Osteocyte (in vitro differentiated cells): ENCODE measurements around the gene RASSF4. TPM values are rescaled to one million over a fixed set of nuclear protein-coding genes. Genes with fewer than 3 reads are reported as not detected.
A peak's percentile ranks its signal among the peaks of the same experiment; 100 is the strongest.

Source experiments
- DNase-seq: peaks from one replicate; pipeline ENCODE4 v3.0.0; 2021; ENCODE audit warnings: mixed read lengths; ENCODE audit not compliant: unreplicated experiment; ENCODE audit errors: extremely low spot score
- H3K27ac Mint-ChIP-seq: one replicate; pipeline ENCODE4 v1.8.0; 2021; ENCODE audit warnings: mild to moderate bottlenecking, mixed read lengths; ENCODE audit not compliant: unreplicated experiment
- H3K27me3 Mint-ChIP-seq: one replicate; pipeline ENCODE4 v1.8.0; 2021; ENCODE audit warnings: mixed read lengths; ENCODE audit not compliant: unreplicated experiment
- H3K36me3 Mint-ChIP-seq: one replicate; pipeline ENCODE4 v1.8.0; 2021; ENCODE audit warnings: mixed read lengths; ENCODE audit not compliant: unreplicated experiment
- H3K4me1 Mint-ChIP-seq: one replicate; pipeline ENCODE4 v1.8.0; 2021; ENCODE audit warnings: mixed read lengths; ENCODE audit not compliant: unreplicated experiment
- H3K4me3 Mint-ChIP-seq: one replicate; pipeline ENCODE4 v1.8.0; 2021; ENCODE audit warnings: mild to moderate bottlenecking, moderate library complexity, mixed read lengths; ENCODE audit not compliant: unreplicated experiment
- H3K9me3 Mint-ChIP-seq: one replicate; pipeline ENCODE4 v1.8.0; 2021; ENCODE audit warnings: mixed read lengths; ENCODE audit not compliant: unreplicated experiment
- CTCF ChIP-seq: fragments of 200-600 bp; sonication (generic); IDR thresholded peaks from 2 replicates; pipeline ENCODE4 v1.5.0; 2021; ENCODE audit warnings: antibody characterized with exemption, mild to moderate bottlenecking, moderate library complexity
- total RNA-seq: library from RNA; stranded (reverse); gene quantifications from 2 replicates; pipeline ENCODE4 v1.2.1, GENCODE V29; 2021

Gene RASSF4
- total RNA-seq, 1 donor from 2014 or later: 11.8 TPM

GRCh38 chr10:44981172-44982113 is 21.8 kb downstream of the RASSF4 start:
- Mint-ChIP-seq H3K27ac (peak overlapping the region; percentile 97), H3K4me1 (peaks cover 72% of the 10 kb centered on the region), H3K4me3 (no peak overlapping the region), H3K36me3 (peaks cover 5% of the 10 kb centered on the region), H3K27me3 (no peaks in the 10 kb centered on the region), H3K9me3 (no peaks in the 10 kb centered on the region)
- TF ChIP-seq CTCF: no peak
- DNase-seq: no peak

GRCh38 chr10:44982114-44982460 is 22.5 kb downstream of the RASSF4 start:
- H3K4me3 Mint-ChIP-seq: no peak overlapping the region
- peaks cover 3% of the 10 kb centered on the region for H3K36me3 Mint-ChIP-seq
- TF ChIP-seq CTCF: no peak
- peak overlapping the region; percentile 97 for H3K27ac Mint-ChIP-seq
- no peak for DNase-seq
- H3K9me3 Mint-ChIP-seq: no peaks in the 10 kb centered on the region
- H3K27me3 Mint-ChIP-seq: no peaks in the 10 kb centered on the region
- peaks cover 69% of the 10 kb centered on the region for H3K4me1 Mint-ChIP-seq

- H3K4me3 Mint-ChIP-seq: no peak overlapping the region
These were observed 22.9 kb downstream of the RASSF4 start for GRCh38 chr10:44982496-44982895.

GRCh38 chr10:44983066-44983894 is 23.7 kb downstream of the RASSF4 start:
- peaks cover 61% of the 10 kb centered on the region for H3K4me1 Mint-ChIP-seq
- H3K27me3 Mint-ChIP-seq: no peaks in the 10 kb centered on the region
- DNase-seq: no peak
- no peak overlapping the region for H3K4me3 Mint-ChIP-seq
- no peak for TF ChIP-seq CTCF
- peaks cover 2% of the 10 kb centered on the region for H3K36me3 Mint-ChIP-seq
- H3K27ac Mint-ChIP-seq: peak overlapping the region; percentile 34
- no peaks in the 10 kb centered on the region for H3K9me3 Mint-ChIP-seq

More at GRCh38 chr10:44982496-44982895, 22.9 kb downstream of the RASSF4 start:
- peaks cover 2% of the 10 kb centered on the region for H3K36me3 Mint-ChIP-seq
- H3K9me3 Mint-ChIP-seq: no peaks in the 10 kb centered on the region
- no peaks in the 10 kb centered on the region for H3K27me3 Mint-ChIP-seq
- peaks cover 67% of the 10 kb centered on the region for H3K4me1 Mint-ChIP-seq
- H3K27ac Mint-ChIP-seq: no peak overlapping the region
- no peak for DNase-seq
- no peak for TF ChIP-seq CTCF

GRCh38 chr10:44983895-44984278 is 24.3 kb downstream of the RASSF4 start:
- no peak for TF ChIP-seq CTCF
- no peaks in the 10 kb centered on the region for H3K27me3 Mint-ChIP-seq
- H3K9me3 Mint-ChIP-seq: no peaks in the 10 kb centered on the region
- peaks cover 2% of the 10 kb centered on the region for H3K36me3 Mint-ChIP-seq
- DNase-seq: no peak
- peaks cover 55% of the 10 kb centered on the region for H3K4me1 Mint-ChIP-seq
- H3K4me3 Mint-ChIP-seq: no peak overlapping the region
- H3K27ac Mint-ChIP-seq: no peak overlapping the region
